Endothelial cell (in vitro differentiated cells): Measurements from ENCODE around the gene CCDC182. TPM values are rescaled to one million over a fixed set of nuclear protein-coding genes. Genes with fewer than 3 reads are reported as not detected.
A peak's percentile ranks its signal among the peaks of the same experiment; 100 is the strongest.

Source experiments
- DNase-seq: peaks from one replicate; pipeline ENCODE4 v3.0.0; 2021; ENCODE audit warnings: low spot score
- H3K27ac Mint-ChIP-seq: one replicate; pipeline ENCODE4 v1.8.0; 2021; ENCODE audit warnings: mixed read lengths, inconsistent platforms; ENCODE audit not compliant: unreplicated experiment
- H3K27me3 Mint-ChIP-seq: one replicate; pipeline ENCODE4 v1.8.0; 2021; ENCODE audit warnings: mild to moderate bottlenecking, moderate library complexity, mixed read lengths, inconsistent platforms; ENCODE audit not compliant: unreplicated experiment
- H3K36me3 Mint-ChIP-seq: one replicate; pipeline ENCODE4 v1.8.0; 2021; ENCODE audit warnings: mild to moderate bottlenecking, low read depth, mixed read lengths, inconsistent platforms; ENCODE audit not compliant: unreplicated experiment
- H3K4me1 Mint-ChIP-seq: one replicate; pipeline ENCODE4 v1.8.0; 2021; ENCODE audit warnings: mild to moderate bottlenecking, mixed read lengths, inconsistent platforms; ENCODE audit not compliant: unreplicated experiment
- H3K4me3 Mint-ChIP-seq: one replicate; pipeline ENCODE4 v1.8.0; 2021; ENCODE audit warnings: mild to moderate bottlenecking, mixed read lengths, inconsistent platforms; ENCODE audit not compliant: unreplicated experiment
- H3K9me3 Mint-ChIP-seq: one replicate; pipeline ENCODE4 v1.8.0; 2021; ENCODE audit warnings: mixed read lengths, inconsistent platforms; ENCODE audit not compliant: unreplicated experiment
- CTCF ChIP-seq: fragments of 200-600 bp; sonication (generic); IDR thresholded peaks from one replicate; pipeline ENCODE4 v1.5.0; 2021; ENCODE audit warnings: antibody characterized with exemption; ENCODE audit not compliant: unreplicated experiment
- total RNA-seq: library from RNA; stranded (reverse); fragmentation: NEBNext Ultra II Directional; extraction: Animal tissue kit (Norgen Biotek cat#: 25700); gene quantifications from one replicate; pipeline ENCODE4 v1.2.1, GENCODE V29; 2021; ENCODE audit not compliant: unreplicated experiment

CCDC182 gene
- total RNA-seq, 1 donor from 2014 or later: not detected

- TF ChIP-seq CTCF: peak; percentile 95
- Mint-ChIP-seq H3K27me3 (no peaks in the 10 kb centered on the region), H3K4me1 (peaks cover 5% of the 10 kb centered on the region), H3K9me3 (no peaks in the 10 kb centered on the region), H3K36me3 (no peaks in the 10 kb centered on the region), H3K4me3 (no peak overlapping the region), H3K27ac (no peak overlapping the region)
- DNase-seq: peak; percentile 98
Observed at GRCh38 chr17:57783338-57783742, 38.2 kb upstream of the CCDC182 start.

DNA sequence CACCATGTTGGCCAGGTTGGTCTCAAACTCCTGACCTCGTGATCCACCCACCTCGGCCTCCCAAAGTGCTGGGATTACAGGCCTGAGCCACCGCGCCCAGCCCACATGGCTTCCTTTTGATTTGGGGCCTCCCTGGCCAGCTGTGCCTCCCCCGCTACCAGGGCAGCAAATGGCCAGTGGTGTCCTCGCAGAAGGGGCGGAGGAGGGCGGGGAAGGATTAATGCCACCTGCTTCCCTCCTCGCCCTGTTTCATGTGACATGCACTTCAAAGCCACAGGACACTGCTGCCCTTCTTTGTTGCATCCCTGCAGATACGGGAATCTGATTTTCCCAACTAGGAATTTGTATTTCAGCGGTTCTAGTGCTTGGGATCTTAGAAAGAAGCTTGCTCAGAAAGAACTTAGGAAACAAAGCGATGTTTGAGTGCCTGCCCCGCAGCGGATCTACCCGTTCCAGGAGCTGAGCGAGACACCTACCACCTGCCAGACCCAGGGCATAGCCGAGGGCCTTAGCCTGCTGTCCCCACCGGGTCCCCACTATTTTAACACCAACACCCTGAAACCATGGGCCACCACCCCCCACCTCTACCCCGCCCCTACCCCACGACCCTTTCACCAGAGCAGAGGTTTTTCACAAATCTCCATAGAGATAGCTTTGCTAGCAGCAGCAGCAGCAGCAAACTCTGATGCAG, 37.7 kb upstream of the CCDC182 start:
- H3K27ac Mint-ChIP-seq: no peak overlapping the region
- H3K36me3 Mint-ChIP-seq: no peaks in the 10 kb centered on the region
- H3K9me3 Mint-ChIP-seq: no peaks in the 10 kb centered on the region
- H3K4me1 Mint-ChIP-seq: peaks cover 5% of the 10 kb centered on the region
- no peak overlapping the region for H3K4me3 Mint-ChIP-seq
- H3K27me3 Mint-ChIP-seq: no peaks in the 10 kb centered on the region
- no peak for DNase-seq
- TF ChIP-seq CTCF: no peak

- Mint-ChIP-seq H3K9me3 (no peaks in the 10 kb centered on the region), H3K27ac (no peak overlapping the region), H3K4me1 (peaks cover 5% of the 10 kb centered on the region), H3K27me3 (no peaks in the 10 kb centered on the region), H3K4me3 (no peak overlapping the region), H3K36me3 (no peaks in the 10 kb centered on the region)
- TF ChIP-seq CTCF: no peak
- no peak for DNase-seq
Observed at GRCh38 chr17:57782062-57782490, 37.0 kb upstream of the CCDC182 start.

- no peaks in the 10 kb centered on the region for H3K9me3 Mint-ChIP-seq
- H3K27me3 Mint-ChIP-seq: no peaks in the 10 kb centered on the region
- H3K36me3 Mint-ChIP-seq: no peaks in the 10 kb centered on the region
- peak overlapping the region; percentile 29 for H3K4me3 Mint-ChIP-seq
- DNase-seq: no peak
- no peak for TF ChIP-seq CTCF
- peaks cover 5% of the 10 kb centered on the region for H3K4me1 Mint-ChIP-seq
- peak overlapping the region; percentile 31 for H3K27ac Mint-ChIP-seq
Observed at GRCh38 chr17:57781386-57782061, 36.4 kb upstream of the CCDC182 start.

- no peak for DNase-seq
- Mint-ChIP-seq H3K27me3 (no peaks in the 10 kb centered on the region), H3K4me3 (no peak overlapping the region), H3K36me3 (no peaks in the 10 kb centered on the region), H3K27ac (no peak overlapping the region), H3K4me1 (peaks cover 5% of the 10 kb centered on the region), H3K9me3 (no peaks in the 10 kb centered on the region)
- no peak for TF ChIP-seq CTCF
Observed at GRCh38 chr17:57779706-57780105, 34.6 kb upstream of the CCDC182 start.
